ELF-1 (cell line): Measurements from ENCODE around the gene EYA2.

Experiments
- DNase-seq: peaks from one replicate; pipeline ENCODE4 v3.0.0-alpha.2; 2016; ENCODE audit warnings: low read depth, low spot score

Gene EYA2

GRCh38 chr20:46978951-46979491 lies 84.4 kb downstream of the EYA2 start:
- no peak for DNase-seq

DNA sequence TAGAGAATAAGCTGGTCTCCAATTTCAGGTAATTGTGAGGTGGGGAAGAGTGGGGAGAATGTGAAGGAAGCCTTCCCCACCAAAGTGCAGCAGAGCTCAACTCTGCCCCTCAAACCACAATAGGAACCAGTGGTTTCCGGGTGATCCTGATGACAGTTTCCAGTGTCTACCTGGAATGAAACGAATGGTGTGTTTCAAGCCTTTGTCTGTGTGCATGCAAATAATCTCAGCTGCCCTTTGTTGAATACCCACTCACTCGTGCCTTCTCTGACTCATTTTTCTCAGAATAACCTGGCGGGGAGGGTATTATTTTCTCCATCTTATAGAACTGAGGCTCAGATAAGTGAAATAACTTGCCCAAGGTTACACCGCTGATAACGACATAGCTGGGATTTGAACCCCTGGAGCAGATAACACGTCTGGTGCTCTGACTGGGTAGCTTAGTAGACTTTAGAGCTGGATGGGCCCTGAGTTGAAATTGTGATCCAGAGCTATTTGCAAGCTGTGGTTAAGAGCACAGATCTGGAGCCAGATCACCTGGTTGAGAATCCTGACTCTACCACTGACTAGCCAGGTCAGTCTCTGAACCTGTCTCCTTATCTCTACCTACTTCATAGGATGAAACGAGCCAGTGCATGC lies 85.1 kb downstream of the EYA2 start:
- no peak for DNase-seq

- DNase-seq = no peak
Observed at GRCh38 chr20:46981184-46981583, 86.5 kb downstream of the EYA2 start.

- no peak for DNase-seq
Observed at GRCh38 chr20:46983466-46983865, 88.8 kb downstream of the EYA2 start.

GRCh38 chr20:46984405-46984804 lies 89.8 kb downstream of the EYA2 start:
- DNase-seq = no peak

- DNase-seq = no peak
Observed at GRCh38 chr20:46985250-46985649, 90.6 kb downstream of the EYA2 start.

GRCh38 chr20:46985671-46986070 lies 91.0 kb downstream of the EYA2 start:
- no peak for DNase-seq

- DNase-seq = no peak
Observed at GRCh38 chr20:46987001-46987400, 92.4 kb downstream of the EYA2 start.

GRCh38 chr20:46990017-46990595 lies 95.5 kb downstream of the EYA2 start:
- DNase-seq = no peak

GRCh38 chr20:46990596-46991104 lies 96.0 kb downstream of the EYA2 start:
- no peak for DNase-seq

DNA sequence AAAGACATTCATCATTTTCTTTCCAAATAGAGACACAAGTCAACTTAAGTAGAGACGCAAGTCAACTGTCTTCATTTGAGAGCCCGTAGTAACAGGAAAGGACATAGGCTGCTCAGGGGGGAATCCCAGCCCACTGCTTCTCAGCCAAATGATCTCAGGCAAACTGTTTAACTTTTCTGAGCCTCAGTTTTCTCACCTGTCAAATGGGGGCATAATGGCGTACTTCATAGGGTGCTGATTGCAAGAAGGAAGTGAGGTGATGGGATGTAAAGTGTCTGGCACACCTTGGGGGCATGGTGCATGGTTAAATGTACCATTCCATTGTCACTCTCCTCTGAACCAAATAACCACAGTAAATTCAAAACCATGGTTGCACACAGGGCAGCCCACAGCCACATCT lies 96.5 kb downstream of the EYA2 start:
- DNase-seq = no peak

DNA sequence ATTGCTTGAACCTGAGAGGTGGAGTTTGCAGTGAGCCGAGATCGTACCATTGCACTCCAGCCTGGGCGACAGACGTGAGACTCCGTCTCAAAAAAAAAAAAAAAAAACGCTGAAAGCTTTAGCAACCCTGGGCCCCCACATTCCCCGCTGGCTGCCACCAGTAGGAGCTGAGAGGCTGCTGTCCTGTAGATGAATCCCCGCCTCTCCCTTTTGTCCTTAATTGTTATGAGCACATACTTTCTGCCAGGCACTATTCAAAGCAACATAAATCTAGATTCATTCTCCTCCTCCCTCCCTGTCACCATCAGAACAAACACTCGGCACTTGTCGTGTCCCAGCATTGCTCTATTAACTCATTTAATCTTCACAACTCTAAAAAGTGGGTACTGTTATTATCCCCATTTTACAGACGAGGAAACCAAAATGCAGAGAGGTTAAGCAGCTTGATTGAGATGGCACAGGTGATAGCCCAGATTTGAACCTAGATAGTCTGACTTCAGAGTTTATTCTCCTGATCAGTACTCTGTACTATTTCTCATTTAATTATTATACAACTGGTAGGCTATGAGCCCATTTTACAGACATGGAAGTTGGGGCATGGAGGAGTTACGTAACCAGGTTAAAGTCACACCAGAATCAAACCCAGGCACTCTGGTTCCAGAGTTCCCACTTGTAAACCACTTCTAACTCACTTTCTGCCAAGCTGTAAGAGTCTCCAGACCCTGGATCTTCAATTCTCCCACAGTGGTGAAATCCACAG lies 97.4 kb downstream of the EYA2 start:
- peak; percentile 53 for DNase-seq

DNA sequence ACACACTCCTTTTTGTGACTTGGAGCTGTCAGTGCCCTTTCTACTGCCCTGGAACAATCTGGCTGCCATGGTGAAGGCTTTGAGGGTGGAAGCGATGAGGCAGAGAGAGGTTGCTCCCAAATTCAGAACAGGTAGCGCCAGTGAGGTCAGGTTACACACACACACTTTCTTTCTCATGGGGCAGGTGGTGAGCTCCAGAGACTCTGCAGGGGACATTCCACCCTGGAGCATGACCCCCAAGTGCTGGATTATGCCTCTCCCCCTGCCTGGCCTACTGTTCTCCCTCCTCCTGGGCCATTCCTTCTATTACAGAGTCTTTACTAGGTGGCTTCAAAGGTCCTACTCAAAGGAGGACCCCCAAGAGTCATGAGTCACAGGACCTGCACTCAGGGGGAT lies 98.0 kb downstream of the EYA2 start:
- peak; percentile 59 for DNase-seq

DNA sequence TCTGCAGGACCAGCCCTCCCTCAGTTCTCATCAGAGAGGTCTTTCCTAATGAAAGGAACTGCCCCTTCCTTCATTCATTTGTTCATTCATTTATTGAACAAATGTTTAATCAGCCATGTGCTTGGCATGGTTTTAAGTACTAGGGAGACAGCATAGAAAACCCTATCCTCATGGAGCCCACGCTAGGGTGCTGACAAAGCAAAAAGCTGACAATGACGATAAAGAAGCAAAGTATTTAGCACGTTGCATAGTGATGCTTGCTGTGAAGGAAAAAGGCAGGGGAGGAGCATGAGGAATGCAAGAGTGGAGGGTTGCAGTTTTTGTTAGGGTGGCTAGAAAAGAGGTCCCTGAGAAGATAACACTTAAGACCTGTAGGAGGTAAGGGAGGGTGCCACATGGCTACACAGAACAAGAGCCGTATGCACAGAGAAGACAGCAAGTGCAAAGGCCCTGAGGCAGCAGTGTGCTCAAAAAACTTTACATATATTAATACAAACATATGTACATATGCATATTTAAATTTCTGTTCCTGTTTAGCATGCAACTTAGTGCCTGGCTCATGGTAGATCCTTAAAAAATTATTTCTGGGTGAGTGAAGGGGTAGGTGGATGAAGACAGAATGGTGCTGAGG lies 98.9 kb downstream of the EYA2 start:
- DNase-seq = no peak

DNA sequence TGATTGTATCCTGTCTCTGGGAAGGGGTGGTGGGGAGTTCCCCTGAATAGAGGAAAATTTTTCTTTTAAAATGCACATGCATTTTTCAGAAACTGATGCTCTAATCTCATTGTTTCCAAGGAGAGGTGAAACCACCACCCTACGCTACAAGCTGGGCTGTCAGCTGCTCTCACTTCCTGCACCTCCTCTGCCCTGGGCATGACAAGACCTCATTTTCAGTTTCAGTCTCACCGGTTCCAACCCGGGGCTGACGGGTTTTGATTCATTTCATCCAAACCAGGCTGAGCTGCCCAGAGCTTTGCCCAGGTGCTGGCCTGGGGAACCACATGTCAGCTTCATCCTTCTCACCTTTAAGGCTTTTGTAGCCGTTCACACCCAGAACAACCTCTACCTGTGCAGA lies 99.7 kb downstream of the EYA2 start:
- no peak for DNase-seq

DNA sequence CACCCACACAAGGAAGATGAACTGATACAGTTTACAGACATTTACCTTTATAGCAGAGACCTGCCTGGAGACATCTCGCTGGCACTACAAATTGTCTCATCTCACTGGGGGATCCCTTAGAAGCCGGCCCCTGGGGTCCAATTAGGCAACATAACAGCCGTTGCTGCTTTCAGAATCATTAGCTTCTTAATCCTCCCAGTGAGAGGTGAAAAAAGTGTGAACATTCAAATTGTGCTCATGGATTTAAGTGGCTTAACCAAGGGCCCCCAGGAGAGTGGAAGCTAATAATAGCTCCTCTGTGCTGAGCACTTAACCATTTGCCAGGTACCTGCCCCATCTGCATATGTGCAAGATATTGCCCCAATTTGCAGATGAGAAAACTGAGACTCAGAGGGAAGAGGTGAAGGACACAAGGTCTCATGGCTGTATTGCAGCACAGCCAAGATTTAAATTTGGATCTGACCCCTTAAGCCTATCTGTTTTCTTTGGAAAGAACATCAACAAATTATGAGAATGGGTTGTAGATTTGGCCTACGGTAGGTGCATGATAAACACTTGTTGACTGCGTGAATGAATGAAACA lies 101.0 kb downstream of the EYA2 start:
- DNase-seq = peak; percentile 37

DNA sequence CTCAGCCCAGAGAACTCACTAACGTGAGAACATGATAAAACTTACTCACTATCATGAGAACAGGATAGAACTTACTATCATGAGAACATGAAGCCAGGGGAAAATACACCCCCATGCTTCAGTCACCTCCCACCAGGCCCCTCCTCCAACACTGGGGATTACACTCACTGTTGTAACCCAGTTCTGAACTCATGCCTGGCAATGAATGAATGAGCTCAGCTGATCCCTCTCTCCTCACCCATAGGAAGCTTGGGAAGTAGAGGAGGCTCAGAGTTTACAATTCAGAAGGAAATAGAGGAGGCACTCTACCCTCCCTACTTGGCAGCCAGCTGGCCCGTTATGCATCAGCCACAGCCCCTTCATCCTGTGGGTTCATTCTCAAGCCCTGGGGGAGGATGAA lies 102.5 kb downstream of the EYA2 start:
- DNase-seq = no peak

- peak; percentile 52 for DNase-seq
Observed at GRCh38 chr20:46998477-46999240, 104.0 kb downstream of the EYA2 start.

DNA sequence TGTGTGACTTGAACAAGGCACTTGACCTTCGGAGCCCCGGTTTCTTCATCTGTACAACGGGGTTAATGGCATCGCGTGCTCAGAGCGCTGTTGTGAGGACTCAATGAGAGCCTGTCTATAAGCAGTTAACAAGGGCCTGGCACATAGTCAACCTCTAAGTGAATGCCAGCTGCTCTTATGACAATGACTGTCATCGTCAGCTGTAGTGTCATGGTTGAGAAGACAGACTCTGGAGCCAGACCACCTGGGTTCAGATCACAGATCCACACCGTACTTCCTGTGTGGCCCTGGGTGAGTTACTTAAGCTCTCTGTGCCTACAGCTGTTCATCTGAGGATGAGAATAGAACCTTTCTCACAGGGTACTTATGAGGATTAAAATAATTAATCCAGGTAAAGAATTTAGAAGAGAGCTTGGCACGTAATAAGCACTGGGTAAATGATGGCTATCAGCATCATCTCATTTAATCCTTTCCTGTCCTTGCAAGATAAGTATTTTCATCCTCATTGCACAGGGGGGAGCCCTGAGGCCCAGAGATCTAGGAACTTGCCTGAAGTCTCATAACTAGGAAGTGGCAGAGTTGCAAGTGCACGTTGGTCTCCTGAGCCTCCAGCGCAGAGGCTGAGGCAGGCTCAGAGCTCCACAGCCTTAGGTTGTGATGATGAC lies 105.3 kb downstream of the EYA2 start:
- no peak for DNase-seq

- no peak for DNase-seq
Observed at GRCh38 chr20:47003223-47003622, 108.6 kb downstream of the EYA2 start.
